HepG2 (cell line): ENCODE data around the gene PPP3R1. TPM values are rescaled to one million over a fixed set of nuclear protein-coding genes. Genes with fewer than 3 reads are reported as not detected.

Experiments
- ARID2 ChIP-seq: sonication (generic); formaldehyde crosslinking; IDR thresholded peaks from 2 replicates; pipeline ENCODE4 v1.8.1; 2022; ENCODE audit warnings: mild to moderate bottlenecking, missing genetic modification reagents, borderline replicate concordance
- CREM ChIP-seq, 2 experiments: sonication (generic) in 1 of 2; formaldehyde crosslinking in 1 of 2; IDR thresholded peaks; 2 replicates each; pipeline versions ENCODE4 v1.4.0 to v1.6.1; 2016 to 2020; ENCODE audit warnings: antibody characterized with exemption in 1 of 2, mild to moderate bottlenecking in 1 of 2, missing genetic modification reagents in 1 of 2
- HMG20A ChIP-seq: IDR thresholded peaks from 2 replicates; pipeline ENCODE4 v1.6.1; 2016; ENCODE audit warnings: borderline replicate concordance
- NCOA2 ChIP-seq: sonication (generic); formaldehyde crosslinking; IDR thresholded peaks from 2 replicates; pipeline ENCODE4 v1.8.0; 2022; ENCODE audit warnings: inconsistent platforms
- NR1H2 ChIP-seq: sonication (generic); formaldehyde crosslinking; IDR thresholded peaks from 2 replicates; pipeline ENCODE4 v1.8.1; 2022; ENCODE audit warnings: low read depth, missing genetic modification reagents, borderline replicate concordance
- PITX1 ChIP-seq: sonication (generic); formaldehyde crosslinking; IDR thresholded peaks from 2 replicates; pipeline ENCODE4 v1.5.1; 2020; ENCODE audit warnings: mild to moderate bottlenecking, missing genetic modification reagents
- SRY ChIP-seq: sonication (generic); formaldehyde crosslinking; IDR thresholded peaks from 2 replicates; pipeline ENCODE4 v1.8.0; 2022; ENCODE audit warnings: mild to moderate bottlenecking, missing genetic modification reagents
- THAP11 ChIP-seq: IDR thresholded peaks from 2 replicates; pipeline ENCODE4 v1.6.1; 2016; ENCODE audit warnings: missing biosample characterization, missing genetic modification reagents
- ZKSCAN5 ChIP-seq: sonication (generic); formaldehyde crosslinking; IDR thresholded peaks from 2 replicates; pipeline ENCODE4 v1.5.1; 2020; ENCODE audit warnings: mild to moderate bottlenecking, missing genetic modification reagents
- ZNF547 ChIP-seq: sonication (generic); formaldehyde crosslinking; IDR thresholded peaks from 2 replicates; pipeline ENCODE4 v1.5.1; 2020; ENCODE audit warnings: mild to moderate bottlenecking, missing genetic modification reagents
- ZNF572 ChIP-seq: sonication (generic); formaldehyde crosslinking; IDR thresholded peaks from 2 replicates; pipeline ENCODE4 v1.5.1; 2020; ENCODE audit warnings: mild to moderate bottlenecking, missing genetic modification reagents
- polyA plus RNA-seq, 8 experiments: library from polyadenylated mRNA; depleted of rRNA in 3 of 8; stranded (reverse) in 7 of 8; unstranded in 1 of 8; fragments of >200 nt; fragmentation: Illumina TruSeq in 4 of 8; extraction: Trizol in 4 of 8; gene quantifications; 2 replicates each; pipeline versions ENCODE4 v1.2.1 to v1.2.3, GENCODE V29; 2011 to 2016; ENCODE audit warnings: low read depth in 4 of 8, missing spikeins in 1 of 8, mixed read lengths in 1 of 8; ENCODE audit not compliant: insufficient read depth in 1 of 8
- total RNA-seq, 5 experiments: library from RNA; depleted of rRNA; stranded (reverse); fragments of >200 nt; fragmentation: Illumina TruSeq; extraction: Trizol; gene quantifications; 2 replicates each; pipeline ENCODE4 v1.2.3, GENCODE V29; 2016; ENCODE audit warnings: low read depth in 1 of 5
- TF ChIP-seq, protein P1 (sequence below): sonication (generic); formaldehyde crosslinking; IDR thresholded peaks from 2 replicates; pipeline ENCODE4 v1.5.0; 2020; ENCODE audit warnings: mild to moderate bottlenecking, missing genetic modification reagents
- TF ChIP-seq, protein P2 (sequence below): IDR thresholded peaks from 2 replicates; pipeline ENCODE4 v1.6.1; 2018; ENCODE audit warnings: missing genetic modification reagents, mild to moderate bottlenecking, missing compliant biosample characterization
- TF ChIP-seq, protein P3 (sequence below): sonication (generic); formaldehyde crosslinking; IDR thresholded peaks from 2 replicates; pipeline ENCODE4 v1.5.1; 2020; ENCODE audit warnings: missing genetic modification reagents, mild to moderate bottlenecking, borderline replicate concordance
- TF ChIP-seq, protein P4 (sequence below): IDR thresholded peaks from 2 replicates; pipeline ENCODE4 v1.6.1; 2012; ENCODE audit warnings: low read length, improper control_type of control experiment

The PPP3R1 gene
- total and polyA plus RNA-seq, 2 of the 13 experiments (the other 11 are each of a cell fraction or from before 2014, with no cell fraction given), result 11.6 to 25.7 TPM

DNA sequence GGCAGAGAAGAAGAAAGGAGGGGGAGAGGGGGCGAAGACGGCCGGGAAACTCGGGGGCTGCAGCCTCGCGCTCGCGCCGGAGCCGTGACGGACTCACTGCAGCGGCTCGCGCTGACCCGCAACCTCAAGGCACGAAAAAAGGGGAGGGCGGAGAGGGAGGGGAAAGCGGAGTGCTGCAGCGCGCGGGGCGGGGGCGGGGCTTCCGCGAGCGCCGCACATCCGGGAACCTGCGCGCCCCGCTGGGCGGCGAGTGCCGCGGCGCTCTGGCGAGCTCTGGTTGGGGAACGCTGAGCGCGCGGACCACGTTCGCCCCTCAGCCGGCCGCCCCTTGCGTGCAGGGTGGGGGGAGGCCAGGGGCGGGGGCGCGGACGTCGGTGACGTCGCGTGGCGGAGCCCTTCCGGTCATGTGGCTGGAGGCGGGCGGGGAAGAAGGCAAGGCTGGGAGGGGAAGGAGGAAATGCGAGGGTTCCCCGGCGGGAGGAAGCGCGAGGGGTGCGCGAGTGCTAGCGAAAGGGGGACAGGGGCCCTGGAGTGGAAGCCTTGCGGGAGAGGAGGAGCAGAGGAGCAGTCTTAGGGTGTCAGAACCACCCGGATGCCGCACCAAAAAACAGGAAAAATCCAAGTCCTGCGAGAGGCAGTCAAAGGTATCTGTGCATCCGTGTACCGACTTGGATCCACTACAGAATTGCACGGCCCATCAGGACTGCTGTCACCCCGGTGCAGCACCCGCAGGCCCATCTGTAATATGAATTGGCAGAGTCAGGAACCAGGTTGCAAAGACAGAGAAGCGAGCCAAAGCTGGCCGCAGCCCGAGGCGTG, at the start of gene PPP3R1 (continued):
- TF ChIP-seq, protein P1, sequence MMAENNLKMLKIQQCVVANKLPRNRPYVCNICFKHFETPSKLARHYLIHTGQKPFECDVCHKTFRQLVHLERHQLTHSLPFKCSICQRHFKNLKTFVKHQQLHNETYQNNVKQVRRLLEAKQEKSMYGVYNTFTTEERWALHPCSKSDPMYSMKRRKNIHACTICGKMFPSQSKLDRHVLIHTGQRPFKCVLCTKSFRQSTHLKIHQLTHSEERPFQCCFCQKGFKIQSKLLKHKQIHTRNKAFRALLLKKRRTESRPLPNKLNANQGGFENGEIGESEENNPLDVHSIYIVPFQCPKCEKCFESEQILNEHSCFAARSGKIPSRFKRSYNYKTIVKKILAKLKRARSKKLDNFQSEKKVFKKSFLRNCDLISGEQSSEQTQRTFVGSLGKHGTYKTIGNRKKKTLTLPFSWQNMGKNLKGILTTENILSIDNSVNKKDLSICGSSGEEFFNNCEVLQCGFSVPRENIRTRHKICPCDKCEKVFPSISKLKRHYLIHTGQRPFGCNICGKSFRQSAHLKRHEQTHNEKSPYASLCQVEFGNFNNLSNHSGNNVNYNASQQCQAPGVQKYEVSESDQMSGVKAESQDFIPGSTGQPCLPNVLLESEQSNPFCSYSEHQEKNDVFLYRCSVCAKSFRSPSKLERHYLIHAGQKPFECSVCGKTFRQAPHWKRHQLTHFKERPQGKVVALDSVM (CRISPR knock-in tag), result peak; percentile 37; the same call in 1 of the 2 replicates
- TF ChIP-seq, protein P2, sequence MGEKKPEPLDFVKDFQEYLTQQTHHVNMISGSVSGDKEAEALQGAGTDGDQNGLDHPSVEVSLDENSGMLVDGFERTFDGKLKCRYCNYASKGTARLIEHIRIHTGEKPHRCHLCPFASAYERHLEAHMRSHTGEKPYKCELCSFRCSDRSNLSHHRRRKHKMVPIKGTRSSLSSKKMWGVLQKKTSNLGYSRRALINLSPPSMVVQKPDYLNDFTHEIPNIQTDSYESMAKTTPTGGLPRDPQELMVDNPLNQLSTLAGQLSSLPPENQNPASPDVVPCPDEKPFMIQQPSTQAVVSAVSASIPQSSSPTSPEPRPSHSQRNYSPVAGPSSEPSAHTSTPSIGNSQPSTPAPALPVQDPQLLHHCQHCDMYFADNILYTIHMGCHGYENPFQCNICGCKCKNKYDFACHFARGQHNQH (CRISPR knock-in tag), result peak; percentile 88
- TF ChIP-seq ZNF572 (0 out of 2 replicates have a peak, but pooled peaks have one; percentile 49), HMG20A (CRISPR knock-in tag) (no peak; the same call in 1 of the 2 replicates), CREM (IDR thresholded peaks at IDR 0.05) (peak; percentile 77), CREM (CRISPR knock-in tag; IDR thresholded peaks at IDR 0.05) (no peak), NCOA2 (CRISPR knock-in tag) (peak; percentile 11; the same call in 1 of the 2 replicates), ZKSCAN5 (CRISPR knock-in tag) (peak; percentile 16; the same call in 1 of the 2 replicates), ARID2 (no peak), ZNF547 (CRISPR knock-in tag) (peak; percentile 64; the same call in 1 of the 2 replicates), SRY (CRISPR knock-in tag) (peak; percentile 82; the same call in 1 of the 2 replicates), PITX1 (CRISPR knock-in tag) (peak; percentile 70), THAP11 (CRISPR knock-in tag) (peak; percentile 92), NR1H2 (no peak; the same call in 1 of the 2 replicates)
- TF ChIP-seq, protein P3, sequence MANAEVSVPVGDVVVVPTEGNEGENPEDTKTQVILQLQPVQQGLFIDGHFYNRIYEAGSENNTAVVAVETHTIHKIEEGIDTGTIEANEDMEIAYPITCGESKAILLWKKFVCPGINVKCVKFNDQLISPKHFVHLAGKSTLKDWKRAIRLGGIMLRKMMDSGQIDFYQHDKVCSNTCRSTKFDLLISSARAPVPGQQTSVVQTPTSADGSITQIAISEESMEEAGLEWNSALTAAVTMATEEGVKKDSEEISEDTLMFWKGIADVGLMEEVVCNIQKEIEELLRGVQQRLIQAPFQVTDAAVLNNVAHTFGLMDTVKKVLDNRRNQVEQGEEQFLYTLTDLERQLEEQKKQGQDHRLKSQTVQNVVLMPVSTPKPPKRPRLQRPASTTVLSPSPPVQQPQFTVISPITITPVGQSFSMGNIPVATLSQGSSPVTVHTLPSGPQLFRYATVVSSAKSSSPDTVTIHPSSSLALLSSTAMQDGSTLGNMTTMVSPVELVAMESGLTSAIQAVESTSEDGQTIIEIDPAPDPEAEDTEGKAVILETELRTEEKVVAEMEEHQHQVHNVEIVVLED (CRISPR knock-in tag), result peak; percentile 98
- TF ChIP-seq, protein P4, sequence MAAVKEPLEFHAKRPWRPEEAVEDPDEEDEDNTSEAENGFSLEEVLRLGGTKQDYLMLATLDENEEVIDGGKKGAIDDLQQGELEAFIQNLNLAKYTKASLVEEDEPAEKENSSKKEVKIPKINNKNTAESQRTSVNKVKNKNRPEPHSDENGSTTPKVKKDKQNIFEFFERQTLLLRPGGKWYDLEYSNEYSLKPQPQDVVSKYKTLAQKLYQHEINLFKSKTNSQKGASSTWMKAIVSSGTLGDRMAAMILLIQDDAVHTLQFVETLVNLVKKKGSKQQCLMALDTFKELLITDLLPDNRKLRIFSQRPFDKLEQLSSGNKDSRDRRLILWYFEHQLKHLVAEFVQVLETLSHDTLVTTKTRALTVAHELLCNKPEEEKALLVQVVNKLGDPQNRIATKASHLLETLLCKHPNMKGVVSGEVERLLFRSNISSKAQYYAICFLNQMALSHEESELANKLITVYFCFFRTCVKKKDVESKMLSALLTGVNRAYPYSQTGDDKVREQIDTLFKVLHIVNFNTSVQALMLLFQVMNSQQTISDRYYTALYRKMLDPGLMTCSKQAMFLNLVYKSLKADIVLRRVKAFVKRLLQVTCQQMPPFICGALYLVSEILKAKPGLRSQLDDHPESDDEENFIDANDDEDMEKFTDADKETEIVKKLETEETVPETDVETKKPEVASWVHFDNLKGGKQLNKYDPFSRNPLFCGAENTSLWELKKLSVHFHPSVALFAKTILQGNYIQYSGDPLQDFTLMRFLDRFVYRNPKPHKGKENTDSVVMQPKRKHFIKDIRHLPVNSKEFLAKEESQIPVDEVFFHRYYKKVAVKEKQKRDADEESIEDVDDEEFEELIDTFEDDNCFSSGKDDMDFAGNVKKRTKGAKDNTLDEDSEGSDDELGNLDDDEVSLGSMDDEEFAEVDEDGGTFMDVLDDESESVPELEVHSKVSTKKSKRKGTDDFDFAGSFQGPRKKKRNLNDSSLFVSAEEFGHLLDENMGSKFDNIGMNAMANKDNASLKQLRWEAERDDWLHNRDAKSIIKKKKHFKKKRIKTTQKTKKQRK, result no peak
